Calu3 (cell line): Measurements from ENCODE around the gene ASB1. TPM values are rescaled to one million over a fixed set of nuclear protein-coding genes. Genes with fewer than 3 reads are reported as not detected.

Experiments
- BruUV-seq: library from RNA; stranded (reverse); fragments of 400-500 nt; replicated peaks from 2 replicates; lab custom pipeline; 2021; lab: Mats Ljungman, UMichigan
- CTCF ChIA-PET: fragments of 300-600 bp; sonication (Branson Sonifier 250); formaldehyde crosslinking; loops from one replicate; lab custom pipeline; 2022; ENCODE audit warnings: antibody characterized with exemption; lab: Charles Lee
- DNase-seq: peaks from one replicate; pipeline ENCODE4 v3.0.0; 2022
- H3K27ac Mint-ChIP-seq: one replicate; pipeline ENCODE4 v1.8.0; 2022; ENCODE audit warnings: mixed read lengths; ENCODE audit not compliant: unreplicated experiment
- H3K27me3 Mint-ChIP-seq: one replicate; pipeline ENCODE4 v1.8.0; 2022; ENCODE audit warnings: mixed read lengths; ENCODE audit not compliant: unreplicated experiment
- H3K36me3 Mint-ChIP-seq: one replicate; pipeline ENCODE4 v1.8.0; 2022; ENCODE audit warnings: mild to moderate bottlenecking, moderate library complexity, mixed read lengths; ENCODE audit not compliant: insufficient read depth, unreplicated experiment
- H3K4me1 Mint-ChIP-seq: one replicate; pipeline ENCODE4 v1.8.0; 2022; ENCODE audit warnings: mild to moderate bottlenecking, low read depth, mixed read lengths; ENCODE audit not compliant: unreplicated experiment
- H3K4me3 Mint-ChIP-seq: one replicate; pipeline ENCODE4 v1.8.0; 2022; ENCODE audit warnings: mild to moderate bottlenecking, low read depth, moderate library complexity, mixed read lengths; ENCODE audit not compliant: unreplicated experiment
- H3K9me3 Mint-ChIP-seq: one replicate; pipeline ENCODE4 v1.8.0; 2022; ENCODE audit warnings: low read depth, mixed read lengths; ENCODE audit not compliant: unreplicated experiment
- CTCF ChIP-seq: fragments of 200-600 bp; IDR thresholded peaks from one replicate; pipeline ENCODE4 v1.8.0; 2022; ENCODE audit warnings: antibody characterized with exemption; ENCODE audit not compliant: unreplicated experiment
- intact Hi-C: fragments of 100-400 bp; cut with micrococcal nuclease; formaldehyde crosslinking; loops from one replicate; pipeline ENCODE4 v1.10.0; 2022; ENCODE audit not compliant: unreplicated experiment
- total RNA-seq: library from RNA; stranded (reverse); gene quantifications from 2 replicates; pipeline ENCODE4 v1.2.3, GENCODE V29; 2022

ASB1 gene
- total RNA-seq, 1 experiment from 2014 or later: 71.6 TPM

GRCh38 chr2:238398577-238398976 lies 28.1 kb upstream of the ASB1 start:
- Mint-ChIP-seq H3K9me3 (no peaks in the 10 kb centered on the region), H3K27me3 (no peaks in the 10 kb centered on the region), H3K27ac (no peak overlapping the region), H3K36me3 (peaks cover 11% of the 10 kb centered on the region), H3K4me3 (no peak overlapping the region), H3K4me1 (peaks cover 6% of the 10 kb centered on the region)
- no peak for TF ChIP-seq CTCF
- DNase-seq: no peak
- intact Hi-C loops: no loop called here
- CTCF ChIA-PET: no interaction called here
- BruUV-seq: no TSS peak

- no peaks in the 10 kb centered on the region for H3K27me3 Mint-ChIP-seq
- intact Hi-C loops: no loop called here
- no peak overlapping the region for H3K4me3 Mint-ChIP-seq
- no peak for TF ChIP-seq CTCF
- DNase-seq: no peak
- no peaks in the 10 kb centered on the region for H3K9me3 Mint-ChIP-seq
- CTCF ChIA-PET: no interaction called here
- no peak overlapping the region for H3K27ac Mint-ChIP-seq
- peaks cover under 1% of the 10 kb centered on the region for H3K4me1 Mint-ChIP-seq
- BruUV-seq: no TSS peak
- H3K36me3 Mint-ChIP-seq: peaks cover 11% of the 10 kb centered on the region
These were observed 27.6 kb upstream of the ASB1 start for GRCh38 chr2:238399094-238399493.

GRCh38 chr2:238401551-238401950 lies 25.2 kb upstream of the ASB1 start:
- TF ChIP-seq CTCF: no peak
- no peak overlapping the region for H3K27ac Mint-ChIP-seq
- CTCF ChIA-PET: no interaction called here
- DNase-seq: no peak
- H3K4me3 Mint-ChIP-seq: no peak overlapping the region
- H3K36me3 Mint-ChIP-seq: peaks cover 11% of the 10 kb centered on the region
- intact Hi-C loops: no loop called here
- no TSS peak for BruUV-seq
- H3K9me3 Mint-ChIP-seq: no peaks in the 10 kb centered on the region
- H3K27me3 Mint-ChIP-seq: no peaks in the 10 kb centered on the region
- no peaks in the 10 kb centered on the region for H3K4me1 Mint-ChIP-seq

- H3K4me1 Mint-ChIP-seq: no peaks in the 10 kb centered on the region
- no peaks in the 10 kb centered on the region for H3K9me3 Mint-ChIP-seq
- no peak for TF ChIP-seq CTCF
- H3K4me3 Mint-ChIP-seq: no peak overlapping the region
- no peak overlapping the region for H3K27ac Mint-ChIP-seq
- intact Hi-C loops: no loop called here
- CTCF ChIA-PET: no interaction called here
- peaks cover 4% of the 10 kb centered on the region for H3K36me3 Mint-ChIP-seq
- BruUV-seq: no TSS peak
- H3K27me3 Mint-ChIP-seq: no peaks in the 10 kb centered on the region
- DNase-seq: no peak
These were observed 22.9 kb upstream of the ASB1 start for GRCh38 chr2:238403632-238404405.
